Thoracic aorta endothelial cell (primary cell): ENCODE data around the gene SERPINA5. TPM values are rescaled to one million over a fixed set of nuclear protein-coding genes. Genes with fewer than 3 reads are reported as not detected.

Experiments
- total RNA-seq: library from RNA; depleted of rRNA; stranded (reverse); fragments of >200 nt; gene quantifications from 2 replicates; pipeline ENCODE4 v1.2.3, GENCODE V29; 2012

The SERPINA5 gene
- 0.53 TPM in 1 of 2 replicates, not detected in the other for total RNA-seq

GRCh38 chr14:94581127-94581999, at the start of gene SERPINA5:
Gene SERPINA5 (plus strand): TSS chr14:94581426. CDS start chr14:94587363, 5,937 bp downstream.

GRCh38 chr14:94560751-94561655, 20.2 kb upstream of the SERPINA5 start, which contains the start of gene SERPINA4:
Gene SERPINA4 (plus strand): TSS chr14:94561442. CDS start chr14:94563483, 2,041 bp downstream.

GRCh38 chr14:94612174-94612573, 30.9 kb downstream of the SERPINA5 start, which contains the start of gene SERPINA3:
Gene SERPINA3 (plus strand): TSS chr14:94612391. CDS start chr14:94614442, 2,051 bp downstream.

Other genes with a start within 250 kb of the SERPINA5 start
- not detected in 2 replicates for gene SERPINA2, start 214.7 kb upstream of the SERPINA5 start, total RNA-seq
- 0.13 TPM in 1 of 2 replicates, not detected in the other for gene SERPINA1, start 192.8 kb upstream of the SERPINA5 start, total RNA-seq
- not detected in 2 replicates for gene SERPINA11, start 128.6 kb upstream of the SERPINA5 start, total RNA-seq
- gene SERPINA9, start 105.2 kb upstream of the SERPINA5 start, total RNA-seq: not detected in 2 replicates
- gene SERPINA12, start 72.0 kb upstream of the SERPINA5 start, total RNA-seq: not detected in 2 replicates
- not detected in 2 replicates for gene SERPINA4, start 20.0 kb upstream of the SERPINA5 start, total RNA-seq
- 0.40 TPM in 1 of 2 replicates, not detected in the other for gene SERPINA3, start 31.0 kb downstream of the SERPINA5 start, total RNA-seq
- not detected in 2 replicates for gene GSC, start 188.7 kb downstream of the SERPINA5 start, total RNA-seq